GM23338 (cell line): Measurements from ENCODE around the gene PROKR2. TPM values are rescaled to one million over a fixed set of nuclear protein-coding genes. Genes with fewer than 3 reads are reported as not detected.

Source experiments
- ATAC-seq: fragments of 200-7000 bp; cut with Tn5 transposase; 3 replicates; pipeline ENCODE4 v1.9.1; 2020
- DNase-seq: peaks from one replicate; pipeline ENCODE4 v3.0.0-alpha.2; 2015; ENCODE audit warnings: low spot score
- H2AFZ ChIP-seq: fragments of 200-600 bp; sonication (generic); 2 replicates; pipeline ENCODE4 v1.8.0; 2016; ENCODE audit warnings: antibody characterized with exemption, mild to moderate bottlenecking, moderate library complexity
- H3F3A ChIP-seq: fragments of 200-600 bp; sonication (generic); replicated peaks from 2 replicates; pipeline ENCODE4 v1.8.0; 2017; ENCODE audit warnings: antibody characterized with exemption, mixed run types, low read depth
- H3K27ac ChIP-seq: fragments of 200-600 bp; sonication (generic); 2 replicates; pipeline ENCODE4 v1.6.1; 2016; ENCODE audit warnings: low read depth
- H3K27me3 ChIP-seq: fragments of 200-600 bp; sonication (generic); 2 replicates; pipeline ENCODE4 v1.8.0; 2016; ENCODE audit warnings: mild to moderate bottlenecking, mixed run types, moderate library complexity; ENCODE audit not compliant: insufficient read depth
- H3K36me3 ChIP-seq: fragments of 200-600 bp; sonication (generic); 2 replicates; pipeline ENCODE4 v1.8.0; 2016; ENCODE audit warnings: mild to moderate bottlenecking; ENCODE audit not compliant: insufficient read depth
- H3K4me1 ChIP-seq: fragments of 200-600 bp; sonication (generic); 2 replicates; pipeline ENCODE4 v1.8.0; 2016; ENCODE audit warnings: mild to moderate bottlenecking, moderate library complexity; ENCODE audit not compliant: insufficient read depth
- H3K4me2 ChIP-seq: fragments of 200-600 bp; sonication (generic); 2 replicates; pipeline ENCODE4 v1.7.1; 2017; ENCODE audit warnings: mixed run types
- H3K4me3 ChIP-seq: fragments of 200-600 bp; sonication (generic); 2 replicates; pipeline ENCODE4 v1.6.1; 2016; ENCODE audit warnings: mixed run types
- H3K79me2 ChIP-seq: fragments of 200-600 bp; sonication (generic); replicated peaks from 2 replicates; pipeline ENCODE4 v1.8.0; 2017; ENCODE audit warnings: mild to moderate bottlenecking; ENCODE audit not compliant: insufficient read depth
- H3K9me2 ChIP-seq: fragments of 200-600 bp; sonication (generic); 2 replicates; pipeline ENCODE4 v1.8.0; 2017; ENCODE audit not compliant: insufficient read depth
- H4K20me1 ChIP-seq: fragments of 200-600 bp; sonication (generic); replicated peaks from 2 replicates; pipeline ENCODE4 v1.8.0; 2017; ENCODE audit warnings: mild to moderate bottlenecking; ENCODE audit not compliant: insufficient read depth
- H3K27ac Mint-ChIP-seq: 2 replicates; pipeline ENCODE4 v1.8.0; 2020; ENCODE audit warnings: inconsistent platforms, mild to moderate bottlenecking, moderate library complexity, mixed read lengths
- H3K27me3 Mint-ChIP-seq: 3 replicates; pipeline ENCODE4 v1.8.0; 2022; ENCODE audit warnings: low read depth, mild to moderate bottlenecking, moderate library complexity, mixed read lengths, inconsistent platforms; ENCODE audit not compliant: insufficient read depth, poor library complexity
- H3K36me3 Mint-ChIP-seq: 3 replicates; pipeline ENCODE4 v1.8.0; 2021; ENCODE audit warnings: low read depth, mild to moderate bottlenecking, inconsistent platforms, moderate library complexity, mixed read lengths
- H3K4me1 Mint-ChIP-seq: 3 replicates; pipeline ENCODE4 v1.8.0; 2020; ENCODE audit warnings: mild to moderate bottlenecking, inconsistent platforms, mixed read lengths
- H3K4me3 Mint-ChIP-seq: 3 replicates; pipeline ENCODE4 v1.8.0; 2021; ENCODE audit warnings: moderate library complexity, mild to moderate bottlenecking, inconsistent platforms, mixed read lengths
- H3K9me3 Mint-ChIP-seq: 3 replicates; pipeline ENCODE4 v1.8.0; 2020; ENCODE audit warnings: moderate library complexity, mild to moderate bottlenecking, inconsistent platforms, mixed read lengths
- CREB1 ChIP-seq: fragments of 250-450 bp; sonication (Bioruptor Pico); IDR thresholded peaks from 2 replicates; pipeline ENCODE4 v1.5.0; 2020; ENCODE audit warnings: low read depth, mild to moderate bottlenecking, moderate library complexity
- CTCF ChIP-seq, 2 experiments: fragments of 200-600 bp in 1 of 2; sonication (generic) in 1 of 2; conservative IDR thresholded peaks; 2 replicates each; pipeline versions ENCODE4 v1.5.1 to v1.6.1; 2016 to 2017; ENCODE audit warnings: antibody characterized with exemption in 2 of 2, low read depth in 2 of 2, mild to moderate bottlenecking in 2 of 2, moderate library complexity in 1 of 2
- EZH2 ChIP-seq: fragments of 200-600 bp; sonication (generic); IDR thresholded peaks from one replicate; pipeline ENCODE4 v1.8.0; 2017; ENCODE audit warnings: antibody characterized with exemption, mild to moderate bottlenecking, low read depth; ENCODE audit not compliant: unreplicated experiment
- EZH2phosphoT487 ChIP-seq: fragments of 200-600 bp; sonication (generic); IDR thresholded peaks from one replicate; pipeline ENCODE4 v1.8.1; 2018; ENCODE audit warnings: antibody characterized with exemption; ENCODE audit not compliant: unreplicated experiment
- POLR2AphosphoS5 ChIP-seq: IDR thresholded peaks from 2 replicates; pipeline ENCODE4 v1.6.1; 2016; ENCODE audit warnings: antibody characterized with exemption, low read depth
- STAT1 ChIP-seq: IDR thresholded peaks from one replicate; pipeline ENCODE4 v1.6.1; 2016; ENCODE audit warnings: antibody characterized with exemption; ENCODE audit not compliant: unreplicated experiment
- ZNF331 ChIP-seq: fragments of 250-450 bp; sonication (Bioruptor Pico); IDR thresholded peaks from 2 replicates; pipeline ENCODE4 v1.5.0; 2020; ENCODE audit warnings: low read depth, mild to moderate bottlenecking, moderate library complexity
- polyA plus RNA-seq: library from polyadenylated mRNA; unstranded; fragments of >200 nt; fragmentation: Nextera tagmentation; extraction: Ambion mirVana; gene quantifications from 2 replicates; pipeline ENCODE4 v1.2.1, GENCODE V29; 2016
- total RNA-seq: library from RNA; depleted of rRNA; stranded (reverse); fragments of >200 nt; shearing (Covaris generic); gene quantifications from 2 replicates; pipeline ENCODE4 v1.2.3, GENCODE V29; 2014
- TF ChIP-seq, protein P1 (sequence below): fragments of 250-450 bp; sonication (Bioruptor Pico); IDR thresholded peaks from 2 replicates; pipeline ENCODE4 v1.5.0; 2020; ENCODE audit warnings: mild to moderate bottlenecking, moderate library complexity

PROKR2 gene
- total and polyA plus RNA-seq, 2 experiments from 2014 or later, result 1.9 to 5.9 TPM

DNA sequence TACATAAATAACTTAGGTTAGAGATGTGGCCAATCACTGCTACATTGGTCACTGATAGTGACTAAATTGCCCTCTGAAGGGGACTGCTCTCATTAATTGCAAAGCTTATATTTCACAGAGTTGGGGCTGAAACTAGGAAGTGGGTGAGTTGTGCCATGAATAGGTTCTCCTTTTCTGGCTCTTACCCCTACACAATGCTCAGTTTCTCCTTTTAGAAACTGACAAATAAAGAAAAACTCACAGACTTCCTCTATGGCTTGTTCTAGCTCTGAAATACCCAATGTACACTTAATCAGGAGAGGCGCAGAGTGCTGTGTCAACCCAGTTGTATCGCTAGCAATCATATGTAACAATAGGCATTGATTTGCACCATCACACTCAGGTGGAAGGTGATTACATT lies 41.2 kb upstream of the PROKR2 start:
- TF ChIP-seq STAT1 (no peak), POLR2AphosphoS5 (no peak), ZNF331 (CRISPR knock-in tag) (no peak), CREB1 (no peak), EZH2phosphoT487 (no peak), CTCF (conservative IDR thresholded peaks at IDR 0.05; ENCODE audit: low read depth in 2 of 2) (no peak), EZH2 (no peak)
- TF ChIP-seq, protein P1, sequence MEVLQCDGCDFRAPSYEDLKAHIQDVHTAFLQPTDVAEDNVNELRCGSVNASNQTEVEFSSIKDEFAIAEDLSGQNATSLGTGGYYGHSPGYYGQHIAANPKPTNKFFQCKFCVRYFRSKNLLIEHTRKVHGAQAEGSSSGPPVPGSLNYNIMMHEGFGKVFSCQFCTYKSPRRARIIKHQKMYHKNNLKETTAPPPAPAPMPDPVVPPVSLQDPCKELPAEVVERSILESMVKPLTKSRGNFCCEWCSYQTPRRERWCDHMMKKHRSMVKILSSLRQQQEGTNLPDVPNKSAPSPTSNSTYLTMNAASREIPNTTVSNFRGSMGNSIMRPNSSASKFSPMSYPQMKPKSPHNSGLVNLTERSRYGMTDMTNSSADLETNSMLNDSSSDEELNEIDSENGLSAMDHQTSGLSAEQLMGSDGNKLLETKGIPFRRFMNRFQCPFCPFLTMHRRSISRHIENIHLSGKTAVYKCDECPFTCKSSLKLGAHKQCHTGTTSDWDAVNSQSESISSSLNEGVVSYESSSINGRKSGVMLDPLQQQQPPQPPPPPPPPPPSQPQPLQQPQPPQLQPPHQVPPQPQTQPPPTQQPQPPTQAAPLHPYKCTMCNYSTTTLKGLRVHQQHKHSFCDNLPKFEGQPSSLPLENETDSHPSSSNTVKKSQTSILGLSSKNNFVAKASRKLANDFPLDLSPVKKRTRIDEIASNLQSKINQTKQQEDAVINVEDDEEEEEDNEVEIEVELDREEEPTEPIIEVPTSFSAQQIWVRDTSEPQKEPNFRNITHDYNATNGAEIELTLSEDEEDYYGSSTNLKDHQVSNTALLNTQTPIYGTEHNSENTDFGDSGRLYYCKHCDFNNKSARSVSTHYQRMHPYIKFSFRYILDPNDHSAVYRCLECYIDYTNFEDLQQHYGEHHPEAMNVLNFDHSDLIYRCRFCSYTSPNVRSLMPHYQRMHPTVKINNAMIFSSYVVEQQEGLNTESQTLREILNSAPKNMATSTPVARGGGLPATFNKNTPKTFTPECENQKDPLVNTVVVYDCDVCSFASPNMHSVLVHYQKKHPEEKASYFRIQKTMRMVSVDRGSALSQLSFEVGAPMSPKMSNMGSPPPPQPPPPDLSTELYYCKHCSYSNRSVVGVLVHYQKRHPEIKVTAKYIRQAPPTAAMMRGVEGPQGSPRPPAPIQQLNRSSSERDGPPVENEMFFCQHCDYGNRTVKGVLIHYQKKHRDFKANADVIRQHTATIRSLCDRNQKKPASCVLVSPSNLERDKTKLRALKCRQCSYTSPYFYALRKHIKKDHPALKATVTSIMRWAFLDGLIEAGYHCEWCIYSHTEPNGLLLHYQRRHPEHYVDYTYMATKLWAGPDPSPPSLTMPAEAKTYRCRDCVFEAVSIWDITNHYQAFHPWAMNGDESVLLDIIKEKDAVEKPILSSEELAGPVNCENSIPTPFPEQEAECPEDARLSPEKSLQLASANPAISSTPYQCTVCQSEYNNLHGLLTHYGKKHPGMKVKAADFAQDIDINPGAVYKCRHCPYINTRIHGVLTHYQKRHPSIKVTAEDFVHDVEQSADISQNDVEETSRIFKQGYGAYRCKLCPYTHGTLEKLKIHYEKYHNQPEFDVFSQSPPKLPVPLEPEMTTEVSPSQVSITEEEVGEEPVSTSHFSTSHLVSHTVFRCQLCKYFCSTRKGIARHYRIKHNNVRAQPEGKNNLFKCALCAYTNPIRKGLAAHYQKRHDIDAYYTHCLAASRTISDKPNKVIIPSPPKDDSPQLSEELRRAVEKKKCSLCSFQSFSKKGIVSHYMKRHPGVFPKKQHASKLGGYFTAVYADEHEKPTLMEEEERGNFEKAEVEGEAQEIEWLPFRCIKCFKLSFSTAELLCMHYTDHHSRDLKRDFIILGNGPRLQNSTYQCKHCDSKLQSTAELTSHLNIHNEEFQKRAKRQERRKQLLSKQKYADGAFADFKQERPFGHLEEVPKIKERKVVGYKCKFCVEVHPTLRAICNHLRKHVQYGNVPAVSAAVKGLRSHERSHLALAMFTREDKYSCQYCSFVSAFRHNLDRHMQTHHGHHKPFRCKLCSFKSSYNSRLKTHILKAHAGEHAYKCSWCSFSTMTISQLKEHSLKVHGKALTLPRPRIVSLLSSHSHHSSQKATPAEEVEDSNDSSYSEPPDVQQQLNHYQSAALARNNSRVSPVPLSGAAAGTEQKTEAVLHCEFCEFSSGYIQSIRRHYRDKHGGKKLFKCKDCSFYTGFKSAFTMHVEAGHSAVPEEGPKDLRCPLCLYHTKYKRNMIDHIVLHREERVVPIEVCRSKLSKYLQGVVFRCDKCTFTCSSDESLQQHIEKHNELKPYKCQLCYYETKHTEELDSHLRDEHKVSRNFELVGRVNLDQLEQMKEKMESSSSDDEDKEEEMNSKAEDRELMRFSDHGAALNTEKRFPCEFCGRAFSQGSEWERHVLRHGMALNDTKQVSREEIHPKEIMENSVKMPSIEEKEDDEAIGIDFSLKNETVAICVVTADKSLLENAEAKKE (CRISPR knock-in tag), result no peak

More for the DNA sequence above, 41.2 kb upstream of the PROKR2 start:
- DNase-seq (no peak), ATAC-seq (no peak)
- Mint-ChIP-seq H3K36me3 (peaks cover 6% of the 10 kb centered on the region; the same call in 1 of the 3 replicates), H3K9me3 (peaks cover 10% of the 10 kb centered on the region; the same call in 2 of the 3 replicates), H3K4me1 (no peaks in the 10 kb centered on the region), H3K27me3 (no peaks in the 10 kb centered on the region), H3K4me3 (no peak overlapping the region), H3K27ac (no peak overlapping the region)
- Histone ChIP-seq H3K4me1 (no peaks in the 10 kb centered on the region), H3K79me2 (no peaks in the 10 kb centered on the region), H3K36me3 (no peaks in the 10 kb centered on the region), H4K20me1 (no peaks in the 10 kb centered on the region), H3K4me3 (no peak overlapping the region), H3F3A (no peaks in the 10 kb centered on the region), H3K4me2 (no peak overlapping the region), H2AFZ (no peak overlapping the region), H3K27ac (no peak overlapping the region), H3K27me3 (no peaks in the 10 kb centered on the region), H3K9me2 (0 out of 2 replicates have a peak, but pooled peaks cover 3% of the 10 kb centered on the region)
